HCT116 (cell line): ENCODE data around the gene ANXA7. TPM values are rescaled to one million over a fixed set of nuclear protein-coding genes. Genes with fewer than 3 reads are reported as not detected.

Source experiments
- ATAC-seq: fragments of 200-7000 bp; cut with Tn5 transposase; 2 replicates; pipeline ENCODE4 v1.9.1; 2020; ENCODE audit warnings: mild to moderate bottlenecking, moderate library complexity
- BruUV-seq: library from RNA; stranded (reverse); fragments of 400-500 nt; replicated peaks from 2 replicates; lab custom pipeline; 2021; lab: Mats Ljungman, UMichigan
- CTCF ChIA-PET: fragments of 300-600 bp; sonication (Branson Sonifier 250); formaldehyde crosslinking; loops from one replicate; lab custom pipeline; 2021; ENCODE audit warnings: antibody characterized with exemption; lab: Charles Lee
- POLR2A ChIA-PET: fragments of 300-600, 350-600 bp; sonication (Branson Sonifier 250); formaldehyde crosslinking; loops from one replicate; lab custom pipeline; 2021; ENCODE audit warnings: antibody characterized with exemption; lab: Charles Lee
- RAD21 ChIA-PET, 2 experiments: fragments of 300-600 bp; sonication (Branson Sonifier 250); formaldehyde crosslinking; loops; one replicate each; lab custom pipeline; 2023; ENCODE audit warnings: low total read pairs in 2 of 2; ENCODE audit not compliant: uncharacterized antibody in 2 of 2, unreplicated experiment in 2 of 2, low non-redundant PET in 1 of 2; lab: Charles Lee
- DNase-seq: peaks from one replicate; pipeline ENCODE4 v3.0.0-alpha.2; 2010; ENCODE audit warnings: low read depth, low spot score
- H2AFZ ChIP-seq: fragments of 200-600 bp; shearing (Covaris generic), sonication (generic); 2 replicates; pipeline ENCODE4 v1.6.1; 2017; ENCODE audit warnings: low read depth, mixed run types, mixed read lengths, antibody characterized with exemption, low read length; ENCODE audit not compliant: poor library complexity, severe bottlenecking
- H3K27ac ChIP-seq: 2 replicates; pipeline ENCODE4 v1.5.1; 2012; ENCODE audit warnings: low read depth, low read length
- H3K27me3 ChIP-seq: fragments of 200-600 bp; sonication (generic); 2 replicates; pipeline ENCODE4 v1.6.1; 2016; ENCODE audit warnings: mixed run types, low read length, mixed read lengths; ENCODE audit not compliant: insufficient read depth
- H3K36me3 ChIP-seq, 2 experiments: fragments of 200-500 bp in 1 of 2; fragments of 200-600 bp in 1 of 2; sonication (Bioruptor generic) in 1 of 2; sonication (generic) in 1 of 2; 2 replicates each; pipeline versions ENCODE4 v1.5.1 to v1.6.1; 2014 to 2016; ENCODE audit warnings: low read length in 2 of 2, inconsistent platforms in 1 of 2, mixed read lengths in 1 of 2, mixed run types in 1 of 2; ENCODE audit not compliant: insufficient read depth in 2 of 2, control insufficient read depth in 1 of 2
- H3K4me1 ChIP-seq, 2 experiments: fragments of 200-600 bp in 1 of 2; sonication (generic) in 1 of 2; 2 replicates each; pipeline versions ENCODE4 v1.5.1 to v1.6.1; 2012 to 2017; ENCODE audit warnings: low read length in 2 of 2, inconsistent platforms in 1 of 2, mild to moderate bottlenecking in 1 of 2, mixed read lengths in 1 of 2, mixed run types in 1 of 2, moderate library complexity in 1 of 2; ENCODE audit not compliant: insufficient read depth in 2 of 2, control insufficient read depth in 1 of 2
- H3K4me2 ChIP-seq: fragments of 200-600 bp; sonication (generic); 2 replicates; pipeline ENCODE4 v1.6.1; 2017; ENCODE audit warnings: mixed run types, low read length, mixed read lengths
- H3K4me3 ChIP-seq, 2 experiments: fragments of 200-600 bp in 1 of 2; sonication (generic) in 1 of 2; replicated peaks in 1 of 2; 2 replicates each; pipeline ENCODE4 v1.5.1; 2011 to 2016; ENCODE audit warnings: low read length in 2 of 2, control low read depth in 1 of 2, low read depth in 1 of 2, mild to moderate bottlenecking in 1 of 2, mixed read lengths in 1 of 2, mixed run types in 1 of 2
- H3K79me2 ChIP-seq: fragments of 200-600 bp; sonication (generic); 2 replicates; pipeline ENCODE4 v1.6.1; 2017; ENCODE audit warnings: mild to moderate bottlenecking, mixed run types, low read length, moderate library complexity, mixed read lengths; ENCODE audit not compliant: insufficient read depth
- H3K9ac ChIP-seq: fragments of 200-600 bp; sonication (generic); 2 replicates; pipeline ENCODE4 v1.6.1; 2016; ENCODE audit warnings: low read length, mixed read lengths
- H3K9me2 ChIP-seq: fragments of 200-600 bp; sonication (generic), shearing (Covaris generic); 2 replicates; pipeline ENCODE4 v1.6.1; 2017; ENCODE audit warnings: mixed run types, mild to moderate bottlenecking, moderate library complexity; ENCODE audit not compliant: insufficient read depth
- H3K9me3 ChIP-seq, 2 experiments: fragments of 200-500 bp in 1 of 2; fragments of 200-600 bp in 1 of 2; sonication (Bioruptor generic) in 1 of 2; sonication (generic) in 1 of 2; 2 replicates each; pipeline ENCODE4 v1.6.1; 2014 to 2017; ENCODE audit warnings: low read length in 2 of 2, mixed read lengths in 2 of 2, inconsistent platforms in 1 of 2, low read depth in 1 of 2, mild to moderate bottlenecking in 1 of 2, mixed run types in 1 of 2, moderate library complexity in 1 of 2; ENCODE audit not compliant: control insufficient read depth in 1 of 2, insufficient read depth in 1 of 2
- H4K20me1 ChIP-seq: fragments of 200-600 bp; sonication (generic), shearing (Covaris generic); 2 replicates; pipeline ENCODE4 v1.6.1; 2017; ENCODE audit warnings: mixed run types, mild to moderate bottlenecking, moderate library complexity; ENCODE audit not compliant: insufficient read depth
- CBX3 ChIP-seq: IDR thresholded peaks from 2 replicates; pipeline ENCODE4 v1.6.1; 2012; ENCODE audit warnings: low read depth
- CEBPB ChIP-seq: IDR thresholded peaks from 2 replicates; pipeline ENCODE4 v1.6.1; 2012; ENCODE audit warnings: low read depth
- ELF1 ChIP-seq: IDR thresholded peaks from 2 replicates; pipeline ENCODE4 v1.6.1; 2012; ENCODE audit warnings: low read depth, borderline replicate concordance
- EZH2phosphoT487 ChIP-seq: fragments of 200-600 bp; IDR thresholded peaks from 2 replicates; pipeline ENCODE4 v1.6.1; 2018; ENCODE audit warnings: antibody characterized with exemption, borderline replicate concordance
- JUND ChIP-seq: IDR thresholded peaks from 2 replicates; pipeline ENCODE4 v1.6.1; 2012
- POLR2A ChIP-seq: IDR thresholded peaks from 2 replicates; pipeline ENCODE4 v1.7.0; 2011; ENCODE audit warnings: borderline replicate concordance; ENCODE audit not compliant: insufficient read depth, insufficient read length; ENCODE audit errors: extremely low read depth
- POLR2AphosphoS5 ChIP-seq: IDR thresholded peaks from 2 replicates; pipeline ENCODE4 v1.6.1; 2011; ENCODE audit warnings: mild to moderate bottlenecking, low read depth, low read length, moderate library complexity
- SP1 ChIP-seq: IDR thresholded peaks from 2 replicates; pipeline ENCODE4 v1.6.1; 2012; ENCODE audit warnings: low read depth
- SRF ChIP-seq: IDR thresholded peaks from 2 replicates; pipeline ENCODE4 v1.6.1; 2012; ENCODE audit warnings: low read depth
- YY1 ChIP-seq: IDR thresholded peaks from 2 replicates; pipeline ENCODE4 v1.6.1; 2011; ENCODE audit warnings: low read length, low read depth, moderate library complexity, mild to moderate bottlenecking; ENCODE audit not compliant: insufficient replicate concordance; ENCODE audit errors: extremely low read depth
- intact Hi-C: fragments of 100-400 bp; cut with micrococcal nuclease; formaldehyde crosslinking; loops from 2 replicates; pipeline ENCODE4 v1.10.0; 2022
- total RNA-seq: library from RNA; stranded (reverse); gene quantifications from one replicate; pipeline ENCODE4 v1.2.1, GENCODE V29; 2021; ENCODE audit not compliant: unreplicated experiment
- TF ChIP-seq, protein P1 (sequence below), 3 experiments: fragments of 200-600 bp in 1 of 3; sonication (generic) in 1 of 3; IDR thresholded peaks in 2 of 3; conservative IDR thresholded peaks in 1 of 3; 2 replicates each; pipeline ENCODE4 v1.5.1; 2012 to 2017; ENCODE audit warnings: low read depth in 2 of 3, low read length in 2 of 3, antibody characterized with exemption in 1 of 3, borderline replicate concordance in 1 of 3, control low read depth in 1 of 3, mild to moderate bottlenecking in 1 of 3, mixed read lengths in 1 of 3, mixed run types in 1 of 3, moderate library complexity in 1 of 3; ENCODE audit not compliant: insufficient read depth in 1 of 3

Gene ANXA7
- total RNA-seq, 1 experiment from 2014 or later, result 105 TPM

DNA sequence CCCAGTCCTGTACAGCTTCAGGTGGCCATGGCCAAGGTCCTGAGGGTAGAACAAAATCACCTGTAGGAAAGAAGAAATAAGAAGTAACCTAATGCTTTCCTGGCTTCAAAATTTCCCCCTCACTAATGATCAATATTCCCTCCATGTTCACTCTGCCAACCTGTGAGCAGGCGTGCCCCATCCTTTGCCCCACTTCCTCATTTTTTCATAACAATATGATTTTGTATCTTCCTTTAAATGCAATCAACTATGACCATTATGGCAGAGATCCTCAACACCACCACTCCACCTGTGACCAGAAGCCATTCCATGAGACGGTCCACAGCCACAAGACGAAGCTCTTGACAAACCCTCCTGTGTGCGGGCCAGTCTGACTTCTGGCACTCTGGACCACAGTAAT, 12.5 kb upstream of the ANXA7 start:
- POLR2A ChIA-PET, result no interaction called here
- Histone ChIP-seq H3K9me3 (no peaks in the 10 kb centered on the region), H3K36me3 (peaks cover 2 to 4% of the 10 kb centered on the region in 2 experiments; a peak in 2 of 4 replicates), H4K20me1 (no peaks in the 10 kb centered on the region), H3K27ac (no peak overlapping the region), H3K4me3 (no peak overlapping the region), H3K9ac (no peak overlapping the region), H3K9me2 (no peaks in the 10 kb centered on the region), H3K4me1 (no peaks in the 10 kb centered on the region), H3K79me2 (no peaks in the 10 kb centered on the region), H2AFZ (no peak overlapping the region), H3K4me2 (no peak overlapping the region), H3K27me3 (no peaks in the 10 kb centered on the region)
- TF ChIP-seq ELF1 (no peak), EZH2phosphoT487 (no peak), YY1 (no peak), SP1 (no peak), CBX3 (no peak), SRF (no peak), POLR2A (no peak), POLR2AphosphoS5 (no peak), CEBPB (no peak), JUND (no peak)
- TF ChIP-seq, protein P1, sequence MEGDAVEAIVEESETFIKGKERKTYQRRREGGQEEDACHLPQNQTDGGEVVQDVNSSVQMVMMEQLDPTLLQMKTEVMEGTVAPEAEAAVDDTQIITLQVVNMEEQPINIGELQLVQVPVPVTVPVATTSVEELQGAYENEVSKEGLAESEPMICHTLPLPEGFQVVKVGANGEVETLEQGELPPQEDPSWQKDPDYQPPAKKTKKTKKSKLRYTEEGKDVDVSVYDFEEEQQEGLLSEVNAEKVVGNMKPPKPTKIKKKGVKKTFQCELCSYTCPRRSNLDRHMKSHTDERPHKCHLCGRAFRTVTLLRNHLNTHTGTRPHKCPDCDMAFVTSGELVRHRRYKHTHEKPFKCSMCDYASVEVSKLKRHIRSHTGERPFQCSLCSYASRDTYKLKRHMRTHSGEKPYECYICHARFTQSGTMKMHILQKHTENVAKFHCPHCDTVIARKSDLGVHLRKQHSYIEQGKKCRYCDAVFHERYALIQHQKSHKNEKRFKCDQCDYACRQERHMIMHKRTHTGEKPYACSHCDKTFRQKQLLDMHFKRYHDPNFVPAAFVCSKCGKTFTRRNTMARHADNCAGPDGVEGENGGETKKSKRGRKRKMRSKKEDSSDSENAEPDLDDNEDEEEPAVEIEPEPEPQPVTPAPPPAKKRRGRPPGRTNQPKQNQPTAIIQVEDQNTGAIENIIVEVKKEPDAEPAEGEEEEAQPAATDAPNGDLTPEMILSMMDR (IDR thresholded peaks at IDR 0.05 in 2 of 3, conservative IDR thresholded peaks at IDR 0.05 in 1 of 3; ENCODE audit: borderline replicate concordance in 1 of 3, insufficient read depth in 1 of 3, low read depth in 2 of 3, low read length in 2 of 3), result no peak
- RAD21 ChIA-PET, result no interaction called here
- CTCF ChIA-PET, result no interaction called here
- ATAC-seq, result no peak
- intact Hi-C loops, result no loop called here
- no TSS peak for BruUV-seq
- no peak for DNase-seq
